Panc1 (cell line): ENCODE results near the gene RIMBP2.

ENCODE experiments used
- POLR2AphosphoS5 ChIP-seq: IDR thresholded peaks from 2 replicates; pipeline ENCODE4 v1.6.1; 2012; ENCODE audit warnings: mild to moderate bottlenecking, low read depth, low read length, moderate library complexity
- TF ChIP-seq, protein P1 (sequence below), 2 experiments: IDR thresholded peaks; 2 replicates each; pipeline ENCODE4 v1.6.1; 2011 to 2012; ENCODE audit warnings: low read depth in 2 of 2, control low read depth in 1 of 2, low read length in 1 of 2, mild to moderate bottlenecking in 1 of 2, moderate library complexity in 1 of 2; ENCODE audit not compliant: insufficient read depth in 1 of 2
- TF ChIP-seq, protein P2 (sequence below): fragments of 450-650 bp; IDR thresholded peaks from 2 replicates; pipeline ENCODE4 v1.5.1; 2017; ENCODE audit warnings: mild to moderate bottlenecking

DNA sequence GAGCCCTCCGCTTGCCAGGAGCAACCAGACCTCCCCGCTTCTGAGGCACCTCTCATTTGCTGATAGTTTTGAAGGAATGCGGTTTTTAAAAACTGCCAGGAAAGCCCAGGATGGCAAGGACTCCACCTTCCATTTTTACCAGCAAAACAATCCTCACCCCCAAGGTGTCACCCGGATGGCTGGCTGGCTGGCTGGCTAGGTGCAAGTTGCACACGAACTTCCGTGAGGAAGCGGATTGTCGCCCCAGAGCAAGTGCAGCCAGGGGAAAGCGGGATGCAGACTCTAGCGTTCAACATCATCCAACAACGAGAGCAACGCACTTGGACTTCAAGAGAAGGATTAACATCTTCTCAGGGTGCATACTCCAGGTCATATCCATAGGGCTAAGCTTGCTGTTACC is 125.4 kb downstream of the RIMBP2 start:
- TF ChIP-seq POLR2AphosphoS5: no peak
- TF ChIP-seq, protein P1, sequence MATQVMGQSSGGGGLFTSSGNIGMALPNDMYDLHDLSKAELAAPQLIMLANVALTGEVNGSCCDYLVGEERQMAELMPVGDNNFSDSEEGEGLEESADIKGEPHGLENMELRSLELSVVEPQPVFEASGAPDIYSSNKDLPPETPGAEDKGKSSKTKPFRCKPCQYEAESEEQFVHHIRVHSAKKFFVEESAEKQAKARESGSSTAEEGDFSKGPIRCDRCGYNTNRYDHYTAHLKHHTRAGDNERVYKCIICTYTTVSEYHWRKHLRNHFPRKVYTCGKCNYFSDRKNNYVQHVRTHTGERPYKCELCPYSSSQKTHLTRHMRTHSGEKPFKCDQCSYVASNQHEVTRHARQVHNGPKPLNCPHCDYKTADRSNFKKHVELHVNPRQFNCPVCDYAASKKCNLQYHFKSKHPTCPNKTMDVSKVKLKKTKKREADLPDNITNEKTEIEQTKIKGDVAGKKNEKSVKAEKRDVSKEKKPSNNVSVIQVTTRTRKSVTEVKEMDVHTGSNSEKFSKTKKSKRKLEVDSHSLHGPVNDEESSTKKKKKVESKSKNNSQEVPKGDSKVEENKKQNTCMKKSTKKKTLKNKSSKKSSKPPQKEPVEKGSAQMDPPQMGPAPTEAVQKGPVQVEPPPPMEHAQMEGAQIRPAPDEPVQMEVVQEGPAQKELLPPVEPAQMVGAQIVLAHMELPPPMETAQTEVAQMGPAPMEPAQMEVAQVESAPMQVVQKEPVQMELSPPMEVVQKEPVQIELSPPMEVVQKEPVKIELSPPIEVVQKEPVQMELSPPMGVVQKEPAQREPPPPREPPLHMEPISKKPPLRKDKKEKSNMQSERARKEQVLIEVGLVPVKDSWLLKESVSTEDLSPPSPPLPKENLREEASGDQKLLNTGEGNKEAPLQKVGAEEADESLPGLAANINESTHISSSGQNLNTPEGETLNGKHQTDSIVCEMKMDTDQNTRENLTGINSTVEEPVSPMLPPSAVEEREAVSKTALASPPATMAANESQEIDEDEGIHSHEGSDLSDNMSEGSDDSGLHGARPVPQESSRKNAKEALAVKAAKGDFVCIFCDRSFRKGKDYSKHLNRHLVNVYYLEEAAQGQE (IDR thresholded peaks at IDR 0.05; ENCODE audit: insufficient read depth in 1 of 2, low read depth in 2 of 2, low read length in 1 of 2): no peak
- TF ChIP-seq, protein P2, sequence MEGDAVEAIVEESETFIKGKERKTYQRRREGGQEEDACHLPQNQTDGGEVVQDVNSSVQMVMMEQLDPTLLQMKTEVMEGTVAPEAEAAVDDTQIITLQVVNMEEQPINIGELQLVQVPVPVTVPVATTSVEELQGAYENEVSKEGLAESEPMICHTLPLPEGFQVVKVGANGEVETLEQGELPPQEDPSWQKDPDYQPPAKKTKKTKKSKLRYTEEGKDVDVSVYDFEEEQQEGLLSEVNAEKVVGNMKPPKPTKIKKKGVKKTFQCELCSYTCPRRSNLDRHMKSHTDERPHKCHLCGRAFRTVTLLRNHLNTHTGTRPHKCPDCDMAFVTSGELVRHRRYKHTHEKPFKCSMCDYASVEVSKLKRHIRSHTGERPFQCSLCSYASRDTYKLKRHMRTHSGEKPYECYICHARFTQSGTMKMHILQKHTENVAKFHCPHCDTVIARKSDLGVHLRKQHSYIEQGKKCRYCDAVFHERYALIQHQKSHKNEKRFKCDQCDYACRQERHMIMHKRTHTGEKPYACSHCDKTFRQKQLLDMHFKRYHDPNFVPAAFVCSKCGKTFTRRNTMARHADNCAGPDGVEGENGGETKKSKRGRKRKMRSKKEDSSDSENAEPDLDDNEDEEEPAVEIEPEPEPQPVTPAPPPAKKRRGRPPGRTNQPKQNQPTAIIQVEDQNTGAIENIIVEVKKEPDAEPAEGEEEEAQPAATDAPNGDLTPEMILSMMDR: no peak
